NCI-H146 treated with DMSO at 0.1 percent for 48 hours (cell line): Measurements from ENCODE around the gene ADAMTSL5.

Source experiments
- DNase-seq: peaks from one replicate; lab custom pipeline; 2025; ENCODE audit not compliant: unreplicated experiment; lab: John Stamatoyannopoulos, UW

The ADAMTSL5 gene

GRCh38 chr19:1496714-1497577, 15.9 kb downstream of the ADAMTSL5 start:
- DNase-seq, result no peak

DNA sequence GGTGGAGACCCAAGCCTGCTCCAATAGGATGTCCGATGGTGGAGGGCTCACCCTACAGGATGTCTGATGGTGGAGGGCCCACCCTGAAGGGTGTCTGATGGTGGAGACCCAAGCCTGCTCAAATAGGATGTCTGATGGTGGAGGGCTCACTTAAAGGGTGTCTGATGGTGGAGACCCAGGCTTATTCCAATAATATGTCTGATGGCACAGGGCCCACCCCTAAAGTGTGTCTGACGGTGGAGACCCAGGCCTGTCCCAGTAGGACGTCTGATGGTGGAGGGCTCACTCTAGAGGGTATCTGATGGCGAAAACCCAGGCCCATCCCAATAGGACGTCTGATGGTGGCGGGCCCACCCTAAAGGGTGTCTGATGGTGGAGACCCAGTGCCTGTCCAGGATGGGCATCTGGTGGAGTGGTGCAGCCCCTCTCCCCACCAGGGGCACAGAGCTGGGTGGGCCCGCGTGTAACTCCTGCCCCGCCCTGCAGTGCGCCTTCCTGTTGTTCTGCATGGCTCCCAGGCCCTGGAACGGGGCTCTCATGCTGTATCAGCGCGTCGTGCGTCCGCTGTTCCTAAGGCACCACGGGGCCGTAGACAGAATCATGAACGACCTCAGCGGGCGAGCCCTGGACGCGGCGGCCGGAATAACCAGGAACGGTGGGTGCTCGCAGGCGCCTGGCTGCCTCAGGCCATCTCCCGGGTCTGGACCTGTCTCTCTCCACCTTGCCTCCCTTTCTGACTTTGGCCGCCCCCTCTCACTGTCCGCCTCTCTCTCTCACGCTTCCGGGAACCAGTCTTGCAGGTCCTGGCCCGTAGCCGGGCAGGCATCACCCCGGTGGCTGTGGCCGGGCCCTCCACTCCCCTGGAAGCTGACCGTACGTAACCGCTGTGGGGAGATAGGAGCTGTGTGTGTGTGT, 16.8 kb downstream of the ADAMTSL5 start:
- no peak for DNase-seq

DNA sequence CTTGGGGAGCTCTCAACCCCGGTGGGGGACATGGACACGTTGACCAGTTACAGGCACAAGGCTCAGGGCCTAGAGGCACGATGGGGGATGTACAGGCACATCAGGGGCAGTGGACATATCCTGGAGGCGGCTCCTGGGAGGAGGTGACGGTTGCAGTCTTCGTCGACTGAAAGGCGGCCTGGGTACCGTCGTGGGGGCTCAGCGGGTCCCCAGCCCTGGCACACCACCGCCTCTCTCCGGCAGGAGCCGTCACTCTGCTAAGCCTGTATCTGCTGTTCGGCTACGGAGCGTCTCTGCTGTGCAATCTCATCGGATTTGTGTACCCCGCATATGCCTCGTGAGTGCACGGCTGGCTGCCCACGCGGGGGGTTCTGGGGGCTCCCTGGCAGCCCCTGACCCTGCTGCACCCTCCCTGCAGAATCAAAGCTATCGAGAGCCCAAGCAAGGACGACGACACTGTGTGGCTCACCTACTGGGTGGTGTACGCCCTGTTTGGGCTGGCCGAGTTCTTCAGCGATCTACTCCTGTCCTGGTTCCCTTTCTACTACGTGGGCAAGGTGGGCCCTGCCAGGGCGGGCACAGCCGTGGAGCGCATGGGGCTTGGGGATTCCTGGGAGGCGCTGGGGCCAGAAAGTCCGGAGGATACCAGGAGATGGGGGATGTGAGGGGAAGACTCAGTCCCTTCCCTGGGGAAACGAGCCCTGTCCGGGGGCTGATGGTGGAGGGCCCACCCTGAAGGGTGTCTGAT, 17.6 kb downstream of the ADAMTSL5 start:
- no peak for DNase-seq

GRCh38 chr19:1494115-1494815, 18.6 kb downstream of the ADAMTSL5 start:
- no peak for DNase-seq

DNA sequence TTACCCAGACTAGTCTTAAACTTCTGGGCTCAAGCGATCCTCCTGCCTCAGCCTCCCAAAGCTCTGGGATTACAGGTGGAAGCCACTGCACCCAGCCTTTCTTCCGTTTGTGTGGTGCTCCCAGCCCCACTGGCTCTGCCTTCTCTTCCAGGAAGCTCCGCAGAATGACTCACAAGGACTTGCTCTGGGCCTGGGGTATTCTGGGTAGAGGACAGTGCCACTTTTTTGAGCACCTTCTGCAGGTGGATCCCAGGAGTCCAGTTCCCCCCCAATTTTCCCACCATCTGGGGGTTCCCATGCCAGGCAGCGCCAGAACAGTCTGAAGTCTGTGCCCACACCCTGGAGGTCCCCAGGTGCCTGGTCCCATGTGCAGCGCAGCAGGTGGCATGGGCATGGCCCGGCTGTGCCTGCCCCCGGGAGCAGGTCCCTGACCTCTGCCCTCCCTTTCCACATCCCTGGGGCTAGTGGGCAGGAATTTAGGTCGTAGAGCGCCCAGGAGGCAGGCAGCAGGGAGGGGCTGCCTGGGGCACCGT, 20.3 kb downstream of the ADAMTSL5 start:
- no peak for DNase-seq

DNA sequence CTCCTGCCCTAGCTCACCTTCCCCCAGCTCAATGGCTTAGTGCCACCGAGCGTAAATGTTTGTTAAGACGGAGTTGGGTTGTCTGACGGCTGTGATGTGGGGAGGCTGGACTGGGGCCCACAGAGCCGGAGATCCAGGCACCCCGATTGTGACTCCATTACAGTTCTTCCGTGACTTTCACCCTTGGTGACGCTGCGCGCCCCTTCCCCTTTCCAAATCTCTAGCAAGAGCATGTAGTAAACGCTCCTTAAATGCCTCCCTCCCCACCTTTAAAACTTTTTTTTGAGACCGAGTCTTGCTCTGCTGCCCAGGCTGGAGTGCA, 21.0 kb downstream of the ADAMTSL5 start:
- no peak for DNase-seq

GRCh38 chr19:1491114-1491848, 21.5 kb downstream of the ADAMTSL5 start, which contains the start of gene REEP6:
TSS of gene REEP6 (plus strand) at chr19:1491181. CDS start at chr19:1491270, 89 bp downstream.
- DNase-seq, result no peak

GRCh38 chr19:1490311-1491113, 22.3 kb downstream of the ADAMTSL5 start, which contains the start of gene PCSK4:
TSS of gene PCSK4 (minus strand) at chr19:1490350. CDS start at chr19:1490346, 4 bp downstream.
- peak; percentile 94 for DNase-seq

DNA sequence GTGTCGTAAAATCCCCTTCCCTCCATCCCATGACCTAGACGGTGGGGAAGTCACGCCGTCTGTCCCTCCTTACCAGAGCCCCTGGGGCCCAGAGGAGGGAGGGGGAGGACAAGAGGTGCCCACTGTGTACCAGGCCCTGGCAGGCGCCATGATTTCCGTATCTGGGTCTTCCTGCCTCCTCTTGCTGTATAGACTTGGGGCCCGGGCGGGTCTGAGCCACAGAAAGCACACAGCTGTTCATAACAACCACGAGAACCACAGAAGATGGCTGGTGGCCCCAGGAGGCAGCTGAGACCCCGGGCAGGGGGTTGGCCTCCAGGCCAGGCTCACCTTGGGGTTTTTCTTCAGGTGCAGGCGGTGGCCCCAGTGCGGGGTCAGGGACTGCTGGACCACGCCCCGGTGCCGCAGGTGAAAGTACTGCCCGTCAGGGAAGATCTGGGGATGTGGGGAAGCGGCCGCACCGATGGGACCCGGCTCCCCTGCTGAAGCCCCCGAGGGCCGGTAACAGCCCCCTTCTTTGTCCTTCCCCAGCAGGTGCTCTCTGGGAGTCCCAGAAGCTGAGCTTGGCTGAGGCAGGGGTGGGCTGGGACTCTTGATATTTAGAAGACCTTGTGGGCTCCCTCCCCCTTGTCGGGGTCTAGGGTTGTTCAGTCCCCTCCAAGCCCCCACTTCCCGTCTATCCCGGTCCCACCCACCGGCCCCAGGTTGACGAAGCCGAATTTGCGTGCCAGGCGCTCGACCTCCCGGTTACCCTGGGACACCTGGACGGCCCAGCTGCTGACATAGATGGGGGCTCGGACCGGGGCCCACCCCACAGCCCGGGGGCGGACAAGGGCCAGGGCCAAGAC, 23.1 kb downstream of the ADAMTSL5 start:
- no peak for DNase-seq

- no peak for DNase-seq
These were observed 24.6 kb downstream of the ADAMTSL5 start for GRCh38 chr19:1488282-1488601.

GRCh38 chr19:1487576-1488281, 25.1 kb downstream of the ADAMTSL5 start:
- no peak for DNase-seq

- no peak for DNase-seq
These were observed 25.9 kb downstream of the ADAMTSL5 start for GRCh38 chr19:1486720-1487575.

- no peak for DNase-seq
These were observed 28.8 kb downstream of the ADAMTSL5 start for GRCh38 chr19:1483979-1484428.

DNA sequence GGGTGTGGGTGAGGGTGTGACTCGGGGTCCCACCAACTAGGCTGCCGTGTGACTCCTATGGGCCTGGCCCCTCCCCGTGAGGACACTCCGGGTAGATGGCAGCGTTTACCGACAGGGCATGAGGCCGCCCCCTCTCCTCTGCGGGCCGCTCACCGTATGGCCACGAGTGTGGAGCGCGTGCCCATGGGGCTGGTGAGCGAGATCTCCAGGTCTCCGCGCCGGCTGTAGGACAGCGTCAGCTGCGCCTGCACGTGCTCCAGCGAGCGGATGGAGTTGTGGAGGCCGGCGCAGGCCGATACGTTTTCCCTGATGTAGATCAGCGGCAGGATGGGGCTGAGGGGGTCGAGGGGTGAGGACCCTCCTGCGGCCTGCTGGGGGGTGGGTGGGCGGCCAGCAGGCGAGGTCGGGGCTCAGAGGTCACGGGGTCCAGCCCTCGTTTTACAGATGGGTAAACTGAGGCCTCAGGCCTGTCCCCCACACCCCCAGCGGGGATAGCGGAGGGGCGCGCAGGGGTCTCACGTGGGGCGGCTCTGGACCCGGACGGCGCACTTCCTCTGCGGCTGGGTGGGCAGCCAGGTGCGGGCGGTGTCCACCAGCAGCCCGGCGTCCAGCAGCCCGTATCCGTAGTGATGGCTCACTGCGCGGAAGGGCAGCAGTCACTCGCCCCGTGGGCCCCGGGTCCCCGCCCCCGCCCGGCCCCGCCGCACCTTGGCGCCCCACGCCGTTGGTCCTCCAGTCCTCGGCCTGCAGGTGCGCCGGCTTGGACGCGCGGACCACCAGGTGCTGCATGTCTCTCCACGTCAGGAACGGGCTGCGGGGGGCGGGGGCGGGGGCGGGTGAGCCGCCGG, 29.5 kb downstream of the ADAMTSL5 start:
- no peak for DNase-seq

DNA sequence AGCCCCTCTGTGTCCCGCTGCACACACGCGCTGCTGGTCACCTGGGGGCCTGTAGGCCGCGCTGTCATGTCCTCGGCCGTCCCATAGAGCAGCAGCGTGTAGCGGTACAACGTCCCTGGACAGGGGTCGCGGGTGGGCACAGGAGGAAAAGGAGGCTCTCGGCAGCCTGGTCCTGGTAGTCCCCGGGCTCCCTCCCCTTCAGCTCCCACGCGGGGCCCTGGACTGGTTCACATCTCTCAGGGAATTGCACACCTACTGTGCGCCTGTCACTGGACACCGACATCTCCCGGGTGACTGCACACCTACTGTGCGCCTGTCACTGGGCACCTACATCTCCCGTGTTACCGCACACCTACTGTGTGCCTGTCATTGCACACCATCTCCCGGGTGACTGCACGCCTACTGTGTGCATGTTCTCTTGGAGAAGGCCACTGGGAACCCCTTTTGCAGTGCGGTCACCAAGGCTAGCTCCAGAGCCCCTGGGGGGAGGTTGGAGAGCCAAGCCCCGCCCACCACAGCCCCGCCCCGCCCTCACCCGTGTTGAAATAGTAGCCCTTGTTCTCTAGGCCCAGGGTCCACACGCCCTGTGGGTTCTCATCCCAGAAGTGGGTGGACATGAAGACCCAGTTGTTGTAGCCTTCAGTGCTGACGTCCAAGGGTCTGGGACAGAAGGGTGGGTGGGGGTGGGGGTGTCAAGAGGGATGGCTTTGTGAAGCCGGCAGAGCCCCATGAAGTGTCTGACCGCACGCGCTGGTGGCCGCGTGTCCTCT, 30.3 kb downstream of the ADAMTSL5 start:
- no peak for DNase-seq
